ENCODE measurements around the gene NLGN1.

DNA sequence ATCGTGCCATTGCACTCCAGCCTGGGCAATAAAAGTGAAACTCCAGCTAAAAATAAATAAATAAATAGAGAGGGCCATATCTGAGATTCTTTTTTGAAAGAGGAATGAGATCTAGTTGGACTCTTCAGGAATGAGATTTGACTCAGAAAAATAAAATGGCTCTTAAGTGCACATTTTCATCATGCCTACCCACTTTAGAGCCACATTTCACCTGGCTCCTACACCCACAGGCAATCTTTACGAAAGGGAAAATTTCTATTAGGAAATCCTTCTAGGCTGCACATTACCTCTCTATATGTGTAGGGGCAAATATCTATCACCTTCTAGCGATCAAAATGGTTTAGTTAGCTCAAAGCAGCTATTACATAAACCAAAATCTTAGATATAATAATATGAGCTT, 16.9 kb upstream of the NLGN1 start:
- TF ChIP-seq GATA2 (IDR thresholded peaks at IDR 0.05; ENCODE audit: low read depth, low read length) (no peak), GATA3 (IDR thresholded peaks at IDR 0.05; ENCODE audit: low read depth, low read length) (no peak)

All from SH-SY5Y (cell line).